PC-3 (cell line): ENCODE data around the gene CPNE7.

Source experiments
- CTCF ChIP-seq: fragments of 300-600 bp; sonication (generic); conservative IDR thresholded peaks from 2 replicates; pipeline ENCODE4 v1.5.1; 2017; ENCODE audit warnings: antibody characterized with exemption, low read depth, mild to moderate bottlenecking, low read length
- EZH2 ChIP-seq: fragments of 300-600 bp; sonication (generic); IDR thresholded peaks from one replicate; pipeline ENCODE4 v1.6.1; 2017; ENCODE audit warnings: antibody characterized with exemption, mild to moderate bottlenecking, low read length; ENCODE audit not compliant: unreplicated experiment
- EZH2phosphoT487 ChIP-seq: fragments of 300-600 bp; sonication (generic); IDR thresholded peaks from 2 replicates; pipeline ENCODE4 v1.6.1; 2018; ENCODE audit warnings: mild to moderate bottlenecking, antibody characterized with exemption, low read length, borderline replicate concordance

GRCh38 chr16:89586218-89586617, 10.7 kb downstream of the CPNE7 start:
- TF ChIP-seq CTCF (no peak), EZH2 (no peak), EZH2phosphoT487 (no peak)
